Suppressor macrophage (primary cell): ENCODE data around the gene GGCX.
A peak's percentile ranks its signal among the peaks of the same experiment; 100 is the strongest.

Experiments used
- DNase-seq, 4 experiments: peaks; one replicate each; pipeline ENCODE4 v3.0.0-alpha.2; 2020 to 2022

The GGCX gene

GRCh38 chr2:85541262-85541661 is 20.0 kb downstream of the GGCX start:
- DNase-seq, result no peak

GRCh38 chr2:85540133-85540648 is 21.1 kb downstream of the GGCX start:
- no peak for DNase-seq

GRCh38 chr2:85539361-85540132 is 21.7 kb downstream of the GGCX start:
- peak; percentile 75 to 86 (median 78) for DNase-seq

GRCh38 chr2:85538507-85539360 is 22.6 kb downstream of the GGCX start, which contains the start of gene MAT2A:
MAT2A (plus strand) TSS chr2:85539168; CDS start chr2:85539288, 120 bp downstream.
- DNase-seq, result peak; percentile 94 to 98 (median 96)

- peak; percentile 58 to 80 (median 71) for DNase-seq
Observed at GRCh38 chr2:85537600-85538506, 23.4 kb downstream of the GGCX start.

GRCh38 chr2:85536479-85536878 is 24.8 kb downstream of the GGCX start:
- peak in 2 of 4 experiments; percentile 31 to 54 for DNase-seq

GRCh38 chr2:85534881-85535280 is 26.4 kb downstream of the GGCX start:
- peak; percentile 42 to 78 (median 64) for DNase-seq

GRCh38 chr2:85534099-85534498 is 27.2 kb downstream of the GGCX start:
- DNase-seq, result no peak

GRCh38 chr2:85531589-85531988 is 29.7 kb downstream of the GGCX start:
- DNase-seq, result no peak

- no peak for DNase-seq
Observed at GRCh38 chr2:85529809-85530208, 31.5 kb downstream of the GGCX start.

- no peak for DNase-seq
Observed at GRCh38 chr2:85528355-85528754, 32.9 kb downstream of the GGCX start.

GRCh38 chr2:85527787-85528186 is 33.5 kb downstream of the GGCX start:
- DNase-seq, result no peak

- DNase-seq, result peak in 3 of 4 experiments; percentile 50 to 51 (median 51)
Observed at GRCh38 chr2:85525567-85525966, 35.7 kb downstream of the GGCX start.

- no peak for DNase-seq
Observed at GRCh38 chr2:85525029-85525428, 36.3 kb downstream of the GGCX start.

GRCh38 chr2:85524336-85524908 is 36.9 kb downstream of the GGCX start:
- DNase-seq, result peak in 3 of 4 experiments; percentile 45 to 62 (median 58)

- no peak for DNase-seq
Observed at GRCh38 chr2:85523903-85524335, 37.4 kb downstream of the GGCX start.

GRCh38 chr2:85523062-85523902 is 38.0 kb downstream of the GGCX start:
- DNase-seq, result no peak

GRCh38 chr2:85522090-85522647 is 39.1 kb downstream of the GGCX start:
- no peak for DNase-seq

- peak in 2 of 4 experiments; percentile 43 to 57 for DNase-seq
Observed at GRCh38 chr2:85516653-85517389, 44.5 kb downstream of the GGCX start.

GRCh38 chr2:85514323-85514722 is 47.0 kb downstream of the GGCX start:
- DNase-seq, result no peak
